Chondrocyte (in vitro differentiated cells): ENCODE data around the gene TLL1. TPM values are rescaled to one million over a fixed set of nuclear protein-coding genes. Genes with fewer than 3 reads are reported as not detected.

Experiments
- DNase-seq: peaks from one replicate; pipeline ENCODE4 v3.0.0; 2021; ENCODE audit warnings: mixed read lengths, low spot score
- H3K27ac Mint-ChIP-seq: one replicate; pipeline ENCODE4 v1.8.0; 2021; ENCODE audit warnings: mild to moderate bottlenecking, moderate library complexity, mixed read lengths; ENCODE audit not compliant: unreplicated experiment
- H3K27me3 Mint-ChIP-seq: 2 replicates; pipeline ENCODE4 v1.8.0; 2021; ENCODE audit warnings: low read depth, mixed read lengths
- H3K36me3 Mint-ChIP-seq: 2 replicates; pipeline ENCODE4 v1.8.0; 2021; ENCODE audit warnings: low read depth, mixed read lengths
- H3K4me1 Mint-ChIP-seq: 2 replicates; pipeline ENCODE4 v1.8.0; 2021; ENCODE audit warnings: low read depth, mild to moderate bottlenecking, mixed read lengths
- H3K4me3 Mint-ChIP-seq: one replicate; pipeline ENCODE4 v1.8.0; 2021; ENCODE audit warnings: mild to moderate bottlenecking, moderate library complexity, mixed read lengths; ENCODE audit not compliant: unreplicated experiment
- H3K9me3 Mint-ChIP-seq: 2 replicates; pipeline ENCODE4 v1.8.0; 2021; ENCODE audit warnings: low read depth, mixed read lengths
- total RNA-seq: library from RNA; stranded (reverse); gene quantifications from 3 replicates; pipeline ENCODE4 v1.2.1, GENCODE V29; 2021
- TF ChIP-seq, protein P1 (sequence below): fragments of 200-600 bp; sonication (generic); IDR thresholded peaks from 2 replicates; pipeline ENCODE4 v1.5.0; 2021; ENCODE audit warnings: antibody characterized with exemption, mild to moderate bottlenecking, moderate library complexity

Gene TLL1
- total RNA-seq, 1 donor from 2014 or later, result 3.4 TPM

DNA sequence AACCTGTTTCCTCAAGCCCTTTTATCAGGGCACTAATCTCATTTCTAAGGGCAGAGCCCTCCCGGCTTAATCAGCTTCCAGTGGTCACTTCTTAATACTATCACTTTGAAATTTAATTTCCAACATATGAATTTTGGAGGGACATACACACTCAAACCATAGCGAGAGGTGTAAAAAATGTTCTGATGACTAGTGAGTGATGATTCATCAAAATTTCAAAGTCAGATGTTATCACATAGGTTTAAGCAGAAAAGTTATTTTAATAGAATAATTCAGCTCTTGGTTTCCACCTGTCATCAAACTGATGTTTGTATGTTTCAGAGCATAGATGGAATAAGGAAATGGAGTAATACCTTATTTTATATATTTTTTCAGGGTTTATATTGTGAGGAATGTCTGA lies 161.9 kb downstream of the TLL1 start:
- Mint-ChIP-seq H3K9me3 (no peaks in the 10 kb centered on the region), H3K4me3 (no peak overlapping the region), H3K4me1 (peaks cover 9% of the 10 kb centered on the region), H3K27me3 (no peaks in the 10 kb centered on the region), H3K36me3 (no peaks in the 10 kb centered on the region), H3K27ac (no peak overlapping the region)
- DNase-seq, result no peak
- TF ChIP-seq, protein P1, sequence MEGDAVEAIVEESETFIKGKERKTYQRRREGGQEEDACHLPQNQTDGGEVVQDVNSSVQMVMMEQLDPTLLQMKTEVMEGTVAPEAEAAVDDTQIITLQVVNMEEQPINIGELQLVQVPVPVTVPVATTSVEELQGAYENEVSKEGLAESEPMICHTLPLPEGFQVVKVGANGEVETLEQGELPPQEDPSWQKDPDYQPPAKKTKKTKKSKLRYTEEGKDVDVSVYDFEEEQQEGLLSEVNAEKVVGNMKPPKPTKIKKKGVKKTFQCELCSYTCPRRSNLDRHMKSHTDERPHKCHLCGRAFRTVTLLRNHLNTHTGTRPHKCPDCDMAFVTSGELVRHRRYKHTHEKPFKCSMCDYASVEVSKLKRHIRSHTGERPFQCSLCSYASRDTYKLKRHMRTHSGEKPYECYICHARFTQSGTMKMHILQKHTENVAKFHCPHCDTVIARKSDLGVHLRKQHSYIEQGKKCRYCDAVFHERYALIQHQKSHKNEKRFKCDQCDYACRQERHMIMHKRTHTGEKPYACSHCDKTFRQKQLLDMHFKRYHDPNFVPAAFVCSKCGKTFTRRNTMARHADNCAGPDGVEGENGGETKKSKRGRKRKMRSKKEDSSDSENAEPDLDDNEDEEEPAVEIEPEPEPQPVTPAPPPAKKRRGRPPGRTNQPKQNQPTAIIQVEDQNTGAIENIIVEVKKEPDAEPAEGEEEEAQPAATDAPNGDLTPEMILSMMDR, result no peak

DNA sequence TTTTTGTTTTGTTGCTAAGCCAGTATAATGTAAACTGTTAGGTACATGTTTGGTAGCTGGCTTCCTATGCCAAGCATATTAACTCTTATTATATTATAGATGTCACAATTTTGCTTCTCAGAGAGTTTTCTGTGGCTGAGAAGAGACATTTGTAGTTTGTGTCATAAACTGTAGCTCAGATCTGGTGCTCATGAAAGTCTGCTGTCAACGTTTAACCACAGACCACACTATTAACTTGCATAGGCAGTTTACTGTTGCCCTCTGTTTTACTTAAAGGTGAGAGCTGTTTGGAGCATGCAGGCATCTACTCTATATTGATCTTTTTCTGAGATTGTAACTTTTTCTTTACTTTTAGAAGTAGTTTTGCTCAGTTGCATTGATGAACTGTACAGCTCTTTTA lies 166.8 kb downstream of the TLL1 start:
- H3K27me3 Mint-ChIP-seq, result no peaks in the 10 kb centered on the region
- H3K36me3 Mint-ChIP-seq, result no peaks in the 10 kb centered on the region
- H3K27ac Mint-ChIP-seq, result no peak overlapping the region
- peaks cover 9% of the 10 kb centered on the region for H3K4me1 Mint-ChIP-seq
- TF ChIP-seq, protein P1, result no peak
- H3K4me3 Mint-ChIP-seq, result no peak overlapping the region
- no peaks in the 10 kb centered on the region for H3K9me3 Mint-ChIP-seq
- DNase-seq, result no peak

DNA sequence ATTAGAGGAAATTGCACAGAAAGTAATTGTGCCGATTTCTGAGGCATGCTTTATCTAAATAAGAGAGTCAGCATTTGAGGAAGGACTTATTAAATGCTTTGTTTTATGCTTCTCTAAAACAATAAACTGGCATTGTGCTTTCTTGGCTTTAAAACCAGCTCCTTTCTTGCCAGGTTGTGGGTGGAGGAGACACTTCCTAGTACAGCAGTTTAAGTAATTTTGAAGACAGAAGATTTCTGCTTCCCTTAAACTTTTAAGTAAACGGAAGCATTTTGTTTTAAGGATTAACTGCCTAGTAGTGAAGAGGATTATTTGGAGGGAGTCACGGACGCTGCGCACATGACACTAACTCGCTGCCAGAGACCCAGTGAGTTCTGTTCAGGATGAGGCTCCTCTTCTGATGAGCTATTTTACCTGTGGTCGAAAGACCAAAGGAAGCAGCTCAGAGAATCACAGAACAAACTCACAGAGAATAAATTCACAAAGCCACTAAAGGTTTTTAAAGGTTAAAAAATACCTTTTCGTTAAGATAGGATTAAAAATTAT lies 169.5 kb downstream of the TLL1 start:
- TF ChIP-seq, protein P1, result no peak
- Mint-ChIP-seq H3K27me3 (no peaks in the 10 kb centered on the region), H3K9me3 (no peaks in the 10 kb centered on the region), H3K27ac (no peak overlapping the region), H3K36me3 (no peaks in the 10 kb centered on the region), H3K4me3 (no peak overlapping the region), H3K4me1 (peaks cover 9% of the 10 kb centered on the region)
- no peak for DNase-seq

DNA sequence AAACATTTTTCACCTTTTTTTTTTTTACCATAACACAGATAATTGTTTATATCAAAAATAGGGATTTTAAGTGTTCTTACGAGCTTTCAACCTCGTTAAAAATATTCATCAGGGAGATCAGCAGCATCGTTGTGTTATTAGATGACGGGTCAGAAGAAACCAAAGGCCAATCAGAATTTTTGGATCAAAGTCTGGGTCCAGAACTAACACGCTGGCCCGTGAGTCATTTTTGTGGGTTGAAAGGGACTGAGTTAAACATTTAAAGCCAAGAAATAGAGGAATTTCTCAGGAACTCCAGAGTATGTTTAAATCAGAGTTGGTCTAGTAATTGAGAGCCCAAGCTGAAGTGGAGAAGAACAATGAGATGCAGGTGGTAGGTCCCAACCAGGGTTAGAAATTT lies 170.8 kb downstream of the TLL1 start:
- H3K4me3 Mint-ChIP-seq, result no peak overlapping the region
- DNase-seq, result no peak
- H3K27ac Mint-ChIP-seq, result no peak overlapping the region
- H3K27me3 Mint-ChIP-seq, result no peaks in the 10 kb centered on the region
- no peaks in the 10 kb centered on the region for H3K4me1 Mint-ChIP-seq
- no peaks in the 10 kb centered on the region for H3K9me3 Mint-ChIP-seq
- H3K36me3 Mint-ChIP-seq, result no peaks in the 10 kb centered on the region
- TF ChIP-seq, protein P1, result no peak

DNA sequence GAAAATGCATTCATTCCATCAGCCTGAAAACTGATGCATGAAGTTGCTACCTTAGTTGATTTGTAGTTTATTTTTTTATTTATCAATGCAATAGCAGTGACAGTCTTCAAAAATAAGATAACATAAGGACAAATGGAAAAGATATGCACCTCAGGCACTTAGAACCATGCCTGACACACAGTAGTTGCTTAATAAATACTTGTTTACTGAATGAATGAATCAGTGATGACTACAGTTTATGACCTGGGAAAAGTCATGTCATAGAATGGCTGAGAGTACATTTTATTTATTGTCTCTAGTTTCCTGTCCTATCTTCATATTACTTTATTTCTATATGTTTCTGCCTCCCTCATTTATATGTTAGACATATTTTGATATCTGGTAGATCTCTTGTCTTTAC lies 171.8 kb downstream of the TLL1 start:
- Mint-ChIP-seq H3K36me3 (no peaks in the 10 kb centered on the region), H3K4me1 (no peaks in the 10 kb centered on the region), H3K27ac (no peak overlapping the region), H3K27me3 (no peaks in the 10 kb centered on the region), H3K9me3 (no peaks in the 10 kb centered on the region), H3K4me3 (no peak overlapping the region)
- no peak for DNase-seq
- TF ChIP-seq, protein P1, result no peak
